Measurements from ENCODE around the gene FARS2. TPM values are rescaled to one million over a fixed set of nuclear protein-coding genes. Genes with fewer than 3 reads are reported as not detected.

Gene FARS2
- polyA plus RNA-seq, 2 donors = 5.0 to 10.5 TPM

GRCh38 chr6:5490501-5491069 is 229.3 kb downstream of the FARS2 start:
- Histone ChIP-seq H3K36me3 (ENCODE audit: control insufficient read depth in 2 of 2, insufficient read depth in 2 of 2, low read length in 1 of 2) (no peaks in the 10 kb centered on the region), H3K27ac (ENCODE audit: low read depth in 2 of 2, low read length in 1 of 2) (no peak overlapping the region), H3K4me1 (ENCODE audit: control insufficient read depth in 2 of 2, insufficient read depth in 2 of 2, low read length in 1 of 2) (no peaks in the 10 kb centered on the region), H3K9me3 (ENCODE audit: control insufficient read depth in 2 of 2, insufficient read depth in 1 of 2, low read depth in 1 of 2, low read length in 1 of 2) (no peaks in the 10 kb centered on the region), H3K27me3 (ENCODE audit: control insufficient read depth in 1 of 2, insufficient read depth in 2 of 2, low read length in 2 of 2) (no peaks in the 10 kb centered on the region), H3K4me3 (ENCODE audit: low read depth in 1 of 2, low read length in 2 of 2) (no peak overlapping the region)
- 89 to 92% methylated on average over 1 of the region's 1 CpG for WGBS, 2 donors

GRCh38 chr6:5492356-5492755 is 231.0 kb downstream of the FARS2 start:
- Histone ChIP-seq H3K4me1 (ENCODE audit: control insufficient read depth in 2 of 2, insufficient read depth in 2 of 2, low read length in 1 of 2) (no peaks in the 10 kb centered on the region), H3K27me3 (ENCODE audit: control insufficient read depth in 1 of 2, insufficient read depth in 2 of 2, low read length in 2 of 2) (no peaks in the 10 kb centered on the region), H3K4me3 (ENCODE audit: low read depth in 1 of 2, low read length in 2 of 2) (no peak overlapping the region), H3K9me3 (ENCODE audit: control insufficient read depth in 2 of 2, insufficient read depth in 1 of 2, low read depth in 1 of 2, low read length in 1 of 2) (no peaks in the 10 kb centered on the region), H3K36me3 (ENCODE audit: control insufficient read depth in 2 of 2, insufficient read depth in 2 of 2, low read length in 1 of 2) (no peaks in the 10 kb centered on the region), H3K27ac (ENCODE audit: low read depth in 2 of 2, low read length in 1 of 2) (no peak overlapping the region)
- 83 to 84% methylated on average over 2 of the region's 2 CpGs for WGBS, 2 donors

- Histone ChIP-seq H3K27ac (ENCODE audit: low read depth in 2 of 2, low read length in 1 of 2) (no peak overlapping the region), H3K36me3 (ENCODE audit: control insufficient read depth in 2 of 2, insufficient read depth in 2 of 2, low read length in 1 of 2) (no peaks in the 10 kb centered on the region), H3K9me3 (ENCODE audit: control insufficient read depth in 2 of 2, insufficient read depth in 1 of 2, low read depth in 1 of 2, low read length in 1 of 2) (no peaks in the 10 kb centered on the region), H3K4me3 (ENCODE audit: low read depth in 1 of 2, low read length in 2 of 2) (no peak overlapping the region), H3K4me1 (ENCODE audit: control insufficient read depth in 2 of 2, insufficient read depth in 2 of 2, low read length in 1 of 2) (no peaks in the 10 kb centered on the region), H3K27me3 (ENCODE audit: control insufficient read depth in 1 of 2, insufficient read depth in 2 of 2, low read length in 2 of 2) (no peaks in the 10 kb centered on the region)
- 89 to 96% methylated on average over 2 of the region's 2 CpGs for WGBS, 2 donors
These were observed 232.5 kb downstream of the FARS2 start for GRCh38 chr6:5493806-5494205.

- no peaks in the 10 kb centered on the region for H3K4me1 ChIP-seq (ENCODE audit: control insufficient read depth in 2 of 2, insufficient read depth in 2 of 2, low read length in 1 of 2)
- H3K27ac ChIP-seq (ENCODE audit: low read depth in 2 of 2, low read length in 1 of 2) = no peak overlapping the region
- no peak overlapping the region for H3K4me3 ChIP-seq (ENCODE audit: low read depth in 1 of 2, low read length in 2 of 2)
- no peaks in the 10 kb centered on the region for H3K27me3 ChIP-seq (ENCODE audit: control insufficient read depth in 1 of 2, insufficient read depth in 2 of 2, low read length in 2 of 2)
- WGBS, 2 donors = 90 to 91% methylated on average over 10 of the region's 10 CpGs
- no peaks in the 10 kb centered on the region for H3K36me3 ChIP-seq (ENCODE audit: control insufficient read depth in 2 of 2, insufficient read depth in 2 of 2, low read length in 1 of 2)
- no peaks in the 10 kb centered on the region for H3K9me3 ChIP-seq (ENCODE audit: control insufficient read depth in 2 of 2, insufficient read depth in 1 of 2, low read depth in 1 of 2, low read length in 1 of 2)
These were observed 236.7 kb downstream of the FARS2 start for GRCh38 chr6:5497896-5498578.

GRCh38 chr6:5498579-5498899 is 237.2 kb downstream of the FARS2 start:
- no peak overlapping the region for H3K27ac ChIP-seq (ENCODE audit: low read depth in 2 of 2, low read length in 1 of 2)
- H3K9me3 ChIP-seq (ENCODE audit: control insufficient read depth in 2 of 2, insufficient read depth in 1 of 2, low read depth in 1 of 2, low read length in 1 of 2) = no peaks in the 10 kb centered on the region
- H3K36me3 ChIP-seq (ENCODE audit: control insufficient read depth in 2 of 2, insufficient read depth in 2 of 2, low read length in 1 of 2) = no peaks in the 10 kb centered on the region
- 85 to 91% methylated on average over 1 of the region's 1 CpG for WGBS, 2 donors
- no peaks in the 10 kb centered on the region for H3K4me1 ChIP-seq (ENCODE audit: control insufficient read depth in 2 of 2, insufficient read depth in 2 of 2, low read length in 1 of 2)
- H3K27me3 ChIP-seq (ENCODE audit: control insufficient read depth in 1 of 2, insufficient read depth in 2 of 2, low read length in 2 of 2) = no peaks in the 10 kb centered on the region
- H3K4me3 ChIP-seq (ENCODE audit: low read depth in 1 of 2, low read length in 2 of 2) = no peak overlapping the region

- Histone ChIP-seq H3K27ac (ENCODE audit: low read depth in 2 of 2, low read length in 1 of 2) (no peak overlapping the region), H3K36me3 (ENCODE audit: control insufficient read depth in 2 of 2, insufficient read depth in 2 of 2, low read length in 1 of 2) (no peaks in the 10 kb centered on the region), H3K27me3 (ENCODE audit: control insufficient read depth in 1 of 2, insufficient read depth in 2 of 2, low read length in 2 of 2) (no peaks in the 10 kb centered on the region), H3K4me3 (ENCODE audit: low read depth in 1 of 2, low read length in 2 of 2) (no peak overlapping the region), H3K9me3 (ENCODE audit: control insufficient read depth in 2 of 2, insufficient read depth in 1 of 2, low read depth in 1 of 2, low read length in 1 of 2) (no peaks in the 10 kb centered on the region), H3K4me1 (ENCODE audit: control insufficient read depth in 2 of 2, insufficient read depth in 2 of 2, low read length in 1 of 2) (no peaks in the 10 kb centered on the region)
- WGBS, 2 donors = 72 to 80% methylated on average over 6 of the region's 6 CpGs
These were observed 238.5 kb downstream of the FARS2 start for GRCh38 chr6:5499644-5500306.

- H3K4me3 ChIP-seq (ENCODE audit: low read depth in 1 of 2, low read length in 2 of 2) = no peak overlapping the region
- 88 to 89% methylated on average over 3 of the region's 3 CpGs for WGBS, 2 donors
- no peaks in the 10 kb centered on the region for H3K9me3 ChIP-seq (ENCODE audit: control insufficient read depth in 2 of 2, insufficient read depth in 1 of 2, low read depth in 1 of 2, low read length in 1 of 2)
- no peaks in the 10 kb centered on the region for H3K27me3 ChIP-seq (ENCODE audit: control insufficient read depth in 1 of 2, insufficient read depth in 2 of 2, low read length in 2 of 2)
- no peaks in the 10 kb centered on the region for H3K4me1 ChIP-seq (ENCODE audit: control insufficient read depth in 2 of 2, insufficient read depth in 2 of 2, low read length in 1 of 2)
- no peak overlapping the region for H3K27ac ChIP-seq (ENCODE audit: low read depth in 2 of 2, low read length in 1 of 2)
- no peaks in the 10 kb centered on the region for H3K36me3 ChIP-seq (ENCODE audit: control insufficient read depth in 2 of 2, insufficient read depth in 2 of 2, low read length in 1 of 2)
These were observed 240.5 kb downstream of the FARS2 start for GRCh38 chr6:5501837-5502236.

- H3K4me3 ChIP-seq (ENCODE audit: low read depth in 1 of 2, low read length in 2 of 2) = no peak overlapping the region
- 98 to 100% methylated on average over 1 of the region's 1 CpG for WGBS, 2 donors
These were observed 242.8 kb downstream of the FARS2 start for GRCh38 chr6:5504078-5504477.

GRCh38 chr6:5506149-5506548 is 244.8 kb downstream of the FARS2 start:
- Histone ChIP-seq H3K36me3 (ENCODE audit: control insufficient read depth in 2 of 2, insufficient read depth in 2 of 2, low read length in 1 of 2) (no peaks in the 10 kb centered on the region), H3K4me3 (ENCODE audit: low read depth in 1 of 2, low read length in 2 of 2) (no peak overlapping the region), H3K27ac (ENCODE audit: low read depth in 2 of 2, low read length in 1 of 2) (no peak overlapping the region), H3K27me3 (ENCODE audit: control insufficient read depth in 1 of 2, insufficient read depth in 2 of 2, low read length in 2 of 2) (no peaks in the 10 kb centered on the region), H3K4me1 (ENCODE audit: control insufficient read depth in 2 of 2, insufficient read depth in 2 of 2, low read length in 1 of 2) (no peaks in the 10 kb centered on the region), H3K9me3 (ENCODE audit: control insufficient read depth in 2 of 2, insufficient read depth in 1 of 2, low read depth in 1 of 2, low read length in 1 of 2) (no peaks in the 10 kb centered on the region)
- 89 to 92% methylated on average over 4 of the region's 4 CpGs for WGBS, 2 donors

More at GRCh38 chr6:5504078-5504477, 242.8 kb downstream of the FARS2 start:
- Histone ChIP-seq H3K27me3 (ENCODE audit: control insufficient read depth in 1 of 2, insufficient read depth in 2 of 2, low read length in 2 of 2) (no peaks in the 10 kb centered on the region), H3K4me1 (ENCODE audit: control insufficient read depth in 2 of 2, insufficient read depth in 2 of 2, low read length in 1 of 2) (no peaks in the 10 kb centered on the region), H3K36me3 (ENCODE audit: control insufficient read depth in 2 of 2, insufficient read depth in 2 of 2, low read length in 1 of 2) (no peaks in the 10 kb centered on the region), H3K9me3 (ENCODE audit: control insufficient read depth in 2 of 2, insufficient read depth in 1 of 2, low read depth in 1 of 2, low read length in 1 of 2) (no peaks in the 10 kb centered on the region), H3K27ac (ENCODE audit: low read depth in 2 of 2, low read length in 1 of 2) (no peak overlapping the region)

- H3K4me3 ChIP-seq (ENCODE audit: low read depth in 1 of 2, low read length in 2 of 2) = no peak overlapping the region
- H3K27me3 ChIP-seq (ENCODE audit: control insufficient read depth in 1 of 2, insufficient read depth in 2 of 2, low read length in 2 of 2) = no peaks in the 10 kb centered on the region
- no peaks in the 10 kb centered on the region for H3K9me3 ChIP-seq (ENCODE audit: control insufficient read depth in 2 of 2, insufficient read depth in 1 of 2, low read depth in 1 of 2, low read length in 1 of 2)
- H3K4me1 ChIP-seq (ENCODE audit: control insufficient read depth in 2 of 2, insufficient read depth in 2 of 2, low read length in 1 of 2) = no peaks in the 10 kb centered on the region
- H3K27ac ChIP-seq (ENCODE audit: low read depth in 2 of 2, low read length in 1 of 2) = no peak overlapping the region
- no peaks in the 10 kb centered on the region for H3K36me3 ChIP-seq (ENCODE audit: control insufficient read depth in 2 of 2, insufficient read depth in 2 of 2, low read length in 1 of 2)
- 72 to 88% methylated on average over 4 of the region's 4 CpGs for WGBS, 2 donors
These were observed 245.3 kb downstream of the FARS2 start for GRCh38 chr6:5506597-5506996.

Data from esophagus (tissue), 2 donors.